ENCODE data around the gene IAH1.

The IAH1 gene

DNA sequence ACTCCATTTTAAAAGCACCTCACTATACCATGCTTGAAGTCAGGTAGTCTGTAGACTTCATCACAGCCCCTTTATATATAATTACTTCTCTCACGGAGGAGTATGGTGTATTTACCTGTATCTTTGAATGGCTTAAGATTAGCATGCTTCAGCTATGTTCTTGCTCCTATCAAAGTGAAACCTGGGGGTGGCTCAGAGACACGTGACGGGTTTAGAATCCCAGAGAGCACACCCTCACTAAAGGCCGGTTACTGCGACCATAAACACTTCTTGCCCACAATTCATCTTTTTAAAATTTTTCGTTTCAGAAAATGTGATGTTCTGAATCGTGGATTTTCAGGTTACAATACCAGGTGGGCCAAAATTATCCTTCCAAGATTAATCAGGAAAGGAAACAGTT lies 3.6 kb downstream of the IAH1 start:
- no peaks in the 10 kb centered on the region for H4K20me1 ChIP-seq (ENCODE audit: insufficient read depth, low read length)
- no peak overlapping the region for H3K4me3 ChIP-seq (ENCODE audit: low read length)
- H3K27me3 ChIP-seq (replicated peaks; ENCODE audit: insufficient read depth, low read length) = no peaks in the 10 kb centered on the region
- no peak overlapping the region for H3K9ac ChIP-seq (ENCODE audit: low read length)
- no peaks in the 10 kb centered on the region for H3K4me1 ChIP-seq (ENCODE audit: low read length)
- H3K9me2 ChIP-seq (replicated peaks; ENCODE audit: insufficient read depth, low read length) = no peaks in the 10 kb centered on the region
- no peak overlapping the region for H3K27ac ChIP-seq (ENCODE audit: low read length)
- H3F3A ChIP-seq (ENCODE audit: insufficient read depth, low read length) = 0 out of 2 replicates have a peak, but pooled peaks cover 4% of the 10 kb centered on the region
- TF ChIP-seq, protein P1, sequence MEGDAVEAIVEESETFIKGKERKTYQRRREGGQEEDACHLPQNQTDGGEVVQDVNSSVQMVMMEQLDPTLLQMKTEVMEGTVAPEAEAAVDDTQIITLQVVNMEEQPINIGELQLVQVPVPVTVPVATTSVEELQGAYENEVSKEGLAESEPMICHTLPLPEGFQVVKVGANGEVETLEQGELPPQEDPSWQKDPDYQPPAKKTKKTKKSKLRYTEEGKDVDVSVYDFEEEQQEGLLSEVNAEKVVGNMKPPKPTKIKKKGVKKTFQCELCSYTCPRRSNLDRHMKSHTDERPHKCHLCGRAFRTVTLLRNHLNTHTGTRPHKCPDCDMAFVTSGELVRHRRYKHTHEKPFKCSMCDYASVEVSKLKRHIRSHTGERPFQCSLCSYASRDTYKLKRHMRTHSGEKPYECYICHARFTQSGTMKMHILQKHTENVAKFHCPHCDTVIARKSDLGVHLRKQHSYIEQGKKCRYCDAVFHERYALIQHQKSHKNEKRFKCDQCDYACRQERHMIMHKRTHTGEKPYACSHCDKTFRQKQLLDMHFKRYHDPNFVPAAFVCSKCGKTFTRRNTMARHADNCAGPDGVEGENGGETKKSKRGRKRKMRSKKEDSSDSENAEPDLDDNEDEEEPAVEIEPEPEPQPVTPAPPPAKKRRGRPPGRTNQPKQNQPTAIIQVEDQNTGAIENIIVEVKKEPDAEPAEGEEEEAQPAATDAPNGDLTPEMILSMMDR (IDR thresholded peaks at IDR 0.05; ENCODE audit: low read length) = no peak
- TF ChIP-seq EZH2phosphoT487 (IDR thresholded peaks at IDR 0.05; ENCODE audit: low read length) = no peak
- TF ChIP-seq EZH2 (optimal IDR thresholded peaks at IDR 0.05; ENCODE audit: low read depth, low read length) = no peak
- DNase-seq = no peak
- no peak overlapping the region for H3K4me2 ChIP-seq (ENCODE audit: low read depth, low read length)
- no peaks in the 10 kb centered on the region for H3K36me3 ChIP-seq (replicated peaks; ENCODE audit: insufficient read depth, low read length)
- no peaks in the 10 kb centered on the region for H3K79me2 ChIP-seq (ENCODE audit: low read length)
- H3K9me3 ChIP-seq (replicated peaks; ENCODE audit: insufficient read depth, low read length) = no peaks in the 10 kb centered on the region
- no peak overlapping the region for H2AFZ ChIP-seq (ENCODE audit: low read length)

DNA sequence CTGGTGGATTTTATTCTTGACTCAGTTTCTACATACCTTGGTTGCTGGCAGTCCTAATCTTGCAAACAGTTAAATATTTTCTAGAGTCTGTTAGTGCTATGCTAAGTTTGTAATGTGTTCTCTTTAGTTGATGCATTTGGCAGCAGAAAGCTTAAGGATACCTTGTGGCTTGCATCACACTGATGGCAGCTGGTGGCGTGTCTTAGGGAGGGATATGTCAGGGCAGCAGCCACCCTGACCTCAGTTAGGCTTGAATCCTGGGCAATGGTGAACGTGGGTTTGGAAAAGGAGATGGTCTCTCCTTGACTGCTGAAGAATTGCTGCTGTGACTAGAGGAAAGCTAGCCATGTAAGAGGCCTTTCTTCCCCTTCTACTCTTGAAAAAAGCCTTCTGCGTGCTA lies 4.2 kb downstream of the IAH1 start:
- TF ChIP-seq, protein P1 (IDR thresholded peaks at IDR 0.05; ENCODE audit: low read length) = no peak
- TF ChIP-seq EZH2 (optimal IDR thresholded peaks at IDR 0.05; ENCODE audit: low read depth, low read length) (no peak), EZH2phosphoT487 (IDR thresholded peaks at IDR 0.05; ENCODE audit: low read length) (no peak)
- Histone ChIP-seq H2AFZ (ENCODE audit: low read length) (no peak overlapping the region), H3K27ac (ENCODE audit: low read length) (no peak overlapping the region), H3K36me3 (replicated peaks; ENCODE audit: insufficient read depth, low read length) (no peaks in the 10 kb centered on the region), H4K20me1 (ENCODE audit: insufficient read depth, low read length) (no peaks in the 10 kb centered on the region), H3K9me3 (replicated peaks; ENCODE audit: insufficient read depth, low read length) (no peaks in the 10 kb centered on the region), H3K9me2 (replicated peaks; ENCODE audit: insufficient read depth, low read length) (no peaks in the 10 kb centered on the region), H3K4me2 (ENCODE audit: low read depth, low read length) (no peak overlapping the region), H3K4me1 (ENCODE audit: low read length) (no peaks in the 10 kb centered on the region), H3F3A (ENCODE audit: insufficient read depth, low read length) (no peaks in the 10 kb centered on the region), H3K9ac (ENCODE audit: low read length) (no peak overlapping the region), H3K4me3 (ENCODE audit: low read length) (no peak overlapping the region), H3K79me2 (ENCODE audit: low read length) (no peaks in the 10 kb centered on the region), H3K27me3 (replicated peaks; ENCODE audit: insufficient read depth, low read length) (no peaks in the 10 kb centered on the region)
- DNase-seq = no peak

DNA sequence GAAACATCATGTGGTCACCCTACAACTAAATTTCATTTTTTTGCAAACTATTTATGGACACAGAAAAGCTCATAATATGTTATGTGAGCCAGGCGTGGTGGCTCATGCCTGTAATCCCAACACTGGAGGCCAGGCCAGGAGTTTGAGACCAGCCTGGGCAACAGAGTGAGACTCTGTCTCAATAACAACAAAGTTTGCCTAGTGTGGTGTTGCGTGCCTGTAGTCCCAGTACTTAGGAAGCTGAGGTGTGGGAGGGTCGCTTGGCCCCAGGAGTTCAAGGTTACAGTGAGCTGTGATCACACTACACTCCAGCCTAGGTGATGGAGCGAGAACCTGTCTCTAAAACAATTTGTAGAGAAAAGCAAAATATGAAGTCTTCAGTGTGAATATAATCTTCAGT lies 5.8 kb downstream of the IAH1 start:
- H3K9ac ChIP-seq (ENCODE audit: low read length) = no peak overlapping the region
- H3F3A ChIP-seq (ENCODE audit: insufficient read depth, low read length) = no peaks in the 10 kb centered on the region
- H3K27ac ChIP-seq (ENCODE audit: low read length) = no peak overlapping the region
- no peak overlapping the region for H3K4me3 ChIP-seq (ENCODE audit: low read length)
- TF ChIP-seq EZH2phosphoT487 (IDR thresholded peaks at IDR 0.05; ENCODE audit: low read length) (no peak), EZH2 (optimal IDR thresholded peaks at IDR 0.05; ENCODE audit: low read depth, low read length) (no peak)
- TF ChIP-seq, protein P1 (IDR thresholded peaks at IDR 0.05; ENCODE audit: low read length) = no peak
- no peaks in the 10 kb centered on the region for H3K27me3 ChIP-seq (replicated peaks; ENCODE audit: insufficient read depth, low read length)
- no peak for DNase-seq
- H2AFZ ChIP-seq (ENCODE audit: low read length) = no peak overlapping the region
- no peaks in the 10 kb centered on the region for H3K9me3 ChIP-seq (replicated peaks; ENCODE audit: insufficient read depth, low read length)
- H3K4me2 ChIP-seq (ENCODE audit: low read depth, low read length) = no peak overlapping the region
- H3K4me1 ChIP-seq (ENCODE audit: low read length) = no peaks in the 10 kb centered on the region
- no peaks in the 10 kb centered on the region for H4K20me1 ChIP-seq (ENCODE audit: insufficient read depth, low read length)
- H3K9me2 ChIP-seq (replicated peaks; ENCODE audit: insufficient read depth, low read length) = no peaks in the 10 kb centered on the region
- H3K36me3 ChIP-seq (replicated peaks; ENCODE audit: insufficient read depth, low read length) = no peaks in the 10 kb centered on the region
- no peaks in the 10 kb centered on the region for H3K79me2 ChIP-seq (ENCODE audit: low read length)

Data from MM.1S (cell line).